COR-L47 (cell line): ENCODE data around the gene AVPI1.
A peak's percentile ranks its signal among the peaks of the same experiment; 100 is the strongest.
"Not testable (repeated sequence)": the region's sequence is repeated elsewhere in the genome, so short reads cannot be mapped to it uniquely, and the experiment has no call there.

ENCODE experiments used
- DNase-seq: peaks from one replicate; lab custom pipeline; 2025; lab: John Stamatoyannopoulos, UW

AVPI1 gene

DNA sequence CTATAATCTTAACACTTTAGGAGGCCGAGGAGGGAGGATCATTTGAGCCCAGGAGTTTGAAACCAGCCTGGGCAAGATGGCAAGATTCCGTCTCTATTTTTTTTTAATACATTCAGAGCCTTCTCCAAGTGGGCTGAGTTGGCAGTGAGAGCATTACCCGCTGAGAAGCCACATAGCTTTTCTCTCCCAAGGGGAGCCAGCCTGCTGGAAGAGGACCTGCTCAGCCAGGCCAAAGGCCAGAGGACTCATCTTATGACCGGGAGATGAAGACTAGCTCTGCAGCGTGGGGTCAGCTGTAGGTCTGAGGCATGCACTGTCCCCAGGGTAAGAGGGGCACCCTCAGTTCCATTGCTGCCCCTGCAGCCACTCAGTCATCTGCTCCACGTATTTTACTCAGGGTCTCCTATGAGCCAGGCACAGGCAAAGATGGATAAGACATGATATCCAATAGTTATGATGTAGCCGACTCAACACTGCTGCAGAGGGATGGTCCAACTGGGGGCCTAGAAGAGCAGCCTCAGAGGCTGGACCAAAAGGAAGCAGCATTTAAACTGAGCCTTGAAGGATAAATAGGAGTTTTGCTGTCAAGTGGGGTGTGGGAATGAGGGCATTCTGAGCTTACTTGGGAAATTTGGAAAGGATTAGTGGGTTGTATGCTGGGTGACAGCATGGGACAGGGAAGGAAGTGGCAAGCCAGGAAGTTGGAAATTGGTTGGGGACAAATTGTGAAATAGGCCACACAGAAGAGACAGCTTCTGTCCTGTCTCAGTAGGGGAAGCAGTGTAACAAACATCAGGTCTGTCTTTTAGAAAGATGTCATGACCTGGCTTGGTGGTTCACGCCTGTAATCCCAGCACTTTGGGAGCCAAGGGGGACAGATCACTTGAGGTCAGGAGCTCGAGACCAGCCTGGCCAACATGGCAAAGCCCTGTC is 24.9 kb upstream of the AVPI1 start:
- DNase-seq = no peak

DNA sequence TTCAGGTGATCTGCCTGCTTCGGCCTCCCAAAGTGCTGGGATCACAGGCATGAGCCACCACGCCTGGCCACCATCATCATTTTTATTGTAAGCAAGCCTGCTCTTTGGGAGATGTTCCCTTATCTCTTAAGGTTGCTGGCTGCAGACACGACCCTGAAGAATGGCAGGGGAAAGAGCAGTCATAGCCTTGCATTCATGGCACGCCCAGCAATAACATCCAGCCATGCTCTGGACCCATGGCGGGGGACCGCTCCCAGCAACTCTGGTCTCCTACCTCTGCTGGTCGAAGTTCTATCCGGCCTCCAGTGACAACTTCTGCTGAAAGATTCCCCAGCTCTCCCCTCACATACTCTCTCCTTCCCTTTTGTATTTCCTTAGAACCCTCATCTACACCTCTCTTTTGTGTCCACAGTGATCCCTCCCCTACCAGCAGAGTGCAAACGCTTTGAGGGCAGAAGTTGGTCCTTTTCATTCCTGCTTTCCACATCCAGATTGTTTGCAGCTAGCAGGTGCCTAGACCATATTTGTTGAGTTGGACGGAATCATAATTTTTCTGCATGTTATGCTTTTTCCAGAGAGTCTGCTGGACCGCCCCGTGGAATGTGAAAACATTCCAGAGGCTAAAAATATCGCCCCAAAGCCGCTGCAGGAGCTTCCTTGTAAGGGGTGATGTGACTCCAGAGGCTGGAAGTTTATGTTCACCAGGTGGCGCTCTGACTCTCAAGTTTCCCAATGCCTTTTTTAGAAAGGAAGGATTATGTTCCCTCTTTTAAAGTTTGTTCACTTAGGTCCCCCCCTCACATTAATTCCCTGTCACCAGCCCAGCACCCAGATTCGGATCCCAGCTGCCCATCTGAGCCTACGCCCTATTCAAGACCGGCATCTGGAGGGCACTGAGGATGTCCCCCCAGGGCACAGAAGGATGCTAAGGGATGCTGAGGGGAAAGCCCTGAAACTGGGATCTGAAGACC is 22.2 kb upstream of the AVPI1 start:
- DNase-seq = no peak

DNA sequence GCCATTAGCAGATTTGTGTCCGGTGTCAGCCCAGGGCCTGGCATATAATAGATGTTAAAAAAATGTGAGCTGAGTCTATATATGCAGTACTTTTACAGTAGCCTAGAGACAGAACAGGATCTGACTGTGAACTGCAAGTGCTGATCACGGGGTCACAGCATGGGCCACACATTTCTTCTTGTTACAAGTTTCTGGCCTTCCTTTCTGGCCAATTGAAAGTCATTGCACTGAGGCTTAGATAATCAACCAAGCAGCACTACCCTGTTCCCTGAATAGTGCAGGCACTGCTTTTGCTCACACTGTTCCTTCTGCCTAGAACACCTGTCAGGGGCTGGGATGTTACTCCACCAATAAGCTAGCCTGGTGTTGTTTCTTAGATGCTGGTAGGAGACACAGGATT is 21.1 kb upstream of the AVPI1 start:
- no peak for DNase-seq

DNA sequence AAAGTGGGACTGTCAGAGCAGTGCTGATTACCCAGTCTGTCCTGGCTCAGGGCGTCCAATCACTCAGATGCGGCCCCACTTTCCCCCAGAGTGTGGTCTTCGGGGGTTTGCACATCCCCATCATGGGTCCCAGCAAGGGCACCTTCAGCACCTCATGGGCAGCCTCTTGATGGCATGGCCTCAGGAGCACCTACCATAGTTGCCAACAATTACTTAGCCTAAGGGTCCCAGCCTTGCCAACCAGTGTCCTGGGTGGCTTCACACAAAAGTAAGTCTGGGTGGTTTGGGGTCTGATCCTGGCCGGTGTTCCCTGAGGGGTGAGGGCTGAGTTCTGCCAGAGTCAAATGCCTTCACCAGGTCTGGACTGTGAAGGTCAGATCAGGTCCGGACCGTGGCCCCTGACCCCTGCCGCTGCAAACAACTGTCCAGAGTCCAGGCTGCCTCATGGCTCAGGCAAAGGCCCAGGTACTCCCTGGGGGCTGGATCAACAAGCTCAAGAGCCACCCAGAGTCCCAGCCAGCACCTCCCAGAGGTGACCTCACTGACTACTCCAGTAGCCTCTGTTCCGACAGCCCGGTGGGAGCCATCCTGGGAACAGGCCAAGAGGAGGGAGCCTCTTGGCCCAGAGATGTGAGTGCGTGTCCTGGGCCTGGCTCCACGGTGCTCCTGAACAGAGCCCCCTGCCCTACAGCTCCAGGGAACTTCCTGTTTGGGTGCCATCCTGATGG is 20.3 kb upstream of the AVPI1 start:
- no peak for DNase-seq

DNA sequence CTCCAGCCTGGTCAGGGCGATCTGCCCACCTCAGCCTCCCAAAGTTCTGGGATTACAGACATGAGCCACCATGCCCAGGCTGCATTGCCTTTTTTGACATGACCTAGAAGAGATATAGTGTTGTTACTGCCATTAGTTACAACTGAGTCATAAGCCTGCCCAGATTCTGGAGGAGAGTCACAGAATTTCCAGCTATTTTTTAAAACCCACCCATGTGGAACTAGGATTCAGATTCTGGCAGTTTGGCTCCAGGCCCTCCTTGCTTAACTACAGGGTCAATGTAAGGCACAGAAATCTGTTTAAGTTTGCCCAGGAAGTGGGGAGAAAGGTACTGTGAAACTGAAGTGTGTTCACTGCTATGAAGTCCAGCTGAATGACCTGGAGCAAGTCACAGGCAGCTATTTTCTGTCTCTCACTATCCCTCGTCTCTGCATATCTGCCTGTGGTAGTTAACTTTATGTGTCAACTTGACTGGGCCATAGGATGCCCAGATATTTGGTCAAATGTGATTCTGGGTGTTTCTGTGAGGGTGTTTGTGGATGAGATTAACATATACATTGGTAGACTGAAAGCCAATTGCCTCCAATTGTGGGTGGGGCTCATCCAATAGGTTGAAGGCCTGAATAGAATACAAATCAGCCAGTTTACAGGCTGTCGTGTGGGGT is 18.1 kb upstream of the AVPI1 start:
- DNase-seq = no peak

DNA sequence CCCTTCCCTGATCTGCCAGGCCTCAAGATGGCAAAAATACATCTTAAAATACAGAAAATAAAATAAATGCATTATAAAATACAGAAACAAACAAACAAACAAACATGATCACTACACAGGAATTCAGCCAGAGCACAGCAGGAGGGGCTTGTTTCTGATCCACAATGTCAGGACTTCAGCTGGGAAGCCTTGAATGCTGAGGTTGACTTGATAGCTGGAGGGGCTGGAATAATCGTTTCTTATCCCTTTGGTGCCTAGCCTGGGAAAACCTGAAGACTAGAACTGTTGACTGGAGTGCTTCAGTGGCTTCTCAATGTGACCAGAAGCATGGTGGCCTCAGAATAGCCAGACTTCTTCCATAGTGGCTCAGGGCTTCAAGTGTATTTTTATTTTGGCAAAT is 17.3 kb upstream of the AVPI1 start:
- no peak for DNase-seq

DNA sequence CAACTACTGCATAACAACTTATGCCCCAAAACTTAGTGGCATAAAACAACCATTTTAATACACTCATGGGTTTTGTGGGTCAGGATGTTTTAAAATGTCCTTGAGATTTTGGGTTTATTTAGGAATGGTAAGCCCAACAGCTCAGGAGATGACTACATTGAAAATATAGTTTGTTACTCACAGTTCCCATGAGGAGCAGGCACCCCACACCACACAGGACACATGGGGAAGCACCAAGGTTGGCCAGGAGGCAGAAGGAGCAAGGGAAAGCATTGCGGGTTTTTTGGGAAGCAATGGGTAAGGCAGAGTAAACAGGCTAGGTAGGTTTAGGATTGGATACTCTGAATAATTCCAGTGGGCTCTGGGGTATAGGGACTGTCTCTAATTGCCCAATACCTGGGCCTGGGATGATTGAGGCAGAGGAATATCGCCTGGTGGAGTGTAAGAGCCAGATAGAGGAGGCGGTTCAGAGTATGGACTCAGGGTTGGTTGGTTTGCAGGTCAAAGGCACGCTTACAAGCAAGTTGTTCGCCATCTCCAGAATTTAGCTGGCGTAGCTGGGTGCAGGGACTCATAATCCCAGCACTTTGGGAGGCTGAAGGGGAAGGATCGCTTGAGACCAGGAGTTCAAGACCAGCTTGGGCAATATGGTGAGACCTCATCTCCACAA is 16.5 kb upstream of the AVPI1 start:
- DNase-seq = no peak

DNA sequence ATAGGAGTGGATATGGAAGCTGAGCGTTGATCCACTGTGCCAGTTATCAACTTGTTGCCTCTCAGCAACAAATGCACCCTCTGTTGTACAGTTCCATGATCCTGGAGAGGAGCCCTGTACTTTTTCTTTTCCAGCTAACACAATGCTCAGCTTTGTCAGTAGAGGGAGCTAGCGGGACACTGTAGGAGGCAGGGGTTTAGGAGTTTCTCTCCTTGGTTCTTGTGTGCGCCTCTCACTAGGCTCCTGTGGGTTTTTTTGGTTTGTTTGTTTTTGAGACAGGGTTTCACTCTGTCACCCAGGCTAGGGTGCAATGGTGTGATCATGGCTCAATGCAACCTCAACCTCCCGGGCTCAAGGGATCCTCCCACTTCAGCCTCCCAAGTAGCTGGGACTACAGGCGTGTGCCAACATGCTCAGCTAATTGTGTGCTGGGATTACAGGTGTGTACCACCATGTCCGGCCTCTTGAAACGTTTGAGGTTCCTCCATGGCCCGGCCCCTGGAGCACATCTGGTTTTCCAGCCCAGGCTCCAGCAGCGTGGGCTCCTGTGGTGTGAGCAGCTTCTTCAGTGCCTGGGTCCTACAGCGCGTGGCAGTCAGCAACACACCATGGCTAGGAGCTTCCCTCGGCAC is 14.5 kb upstream of the AVPI1 start:
- DNase-seq = peak; percentile 34

DNA sequence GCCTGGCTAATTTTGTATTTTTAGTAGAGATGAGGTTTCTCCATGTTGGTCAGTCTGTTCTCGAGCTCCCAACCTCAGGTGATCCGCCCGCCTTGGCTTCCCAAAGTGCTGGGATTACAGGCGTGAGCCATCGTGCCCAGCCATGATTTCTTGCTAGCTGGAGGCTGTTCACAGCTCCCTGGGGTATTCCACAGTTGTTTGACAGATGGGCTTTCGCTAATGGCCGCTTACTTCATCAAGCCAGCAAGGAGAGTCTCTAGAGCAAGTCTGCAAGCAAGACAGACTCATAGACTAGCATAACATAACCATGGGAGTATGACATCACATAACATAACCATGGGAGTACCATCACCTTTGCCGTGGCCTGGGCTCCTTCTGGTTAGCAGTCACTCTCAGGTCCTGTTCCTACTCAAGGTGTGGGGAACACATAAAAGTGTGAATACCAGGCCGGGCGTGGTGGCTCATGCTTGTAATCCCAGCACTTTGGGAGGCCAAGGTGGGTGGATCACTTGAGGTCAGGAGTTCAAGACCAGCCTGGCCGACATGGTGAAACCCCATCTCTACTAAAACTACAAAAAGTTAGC is 11.1 kb upstream of the AVPI1 start:
- not testable (repeated sequence) for DNase-seq

DNA sequence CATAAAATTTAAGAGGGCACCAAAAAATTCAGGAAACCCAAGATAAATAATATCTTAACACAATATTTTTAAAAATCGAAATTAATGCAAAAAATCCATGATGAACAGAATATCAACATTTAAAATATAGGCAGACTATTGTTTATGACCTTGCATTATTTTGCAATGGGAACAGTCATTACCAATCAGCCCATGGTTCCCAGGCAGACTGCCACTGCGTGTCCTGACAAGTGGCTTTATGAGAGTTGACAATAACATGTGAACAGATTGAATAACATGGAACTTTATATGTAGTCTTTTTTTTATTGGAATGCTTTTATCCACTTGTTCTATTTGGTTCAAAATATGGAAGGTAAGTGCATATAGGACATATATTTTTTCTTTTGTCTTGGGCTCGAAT is 3.1 kb upstream of the AVPI1 start:
- no peak for DNase-seq

DNA sequence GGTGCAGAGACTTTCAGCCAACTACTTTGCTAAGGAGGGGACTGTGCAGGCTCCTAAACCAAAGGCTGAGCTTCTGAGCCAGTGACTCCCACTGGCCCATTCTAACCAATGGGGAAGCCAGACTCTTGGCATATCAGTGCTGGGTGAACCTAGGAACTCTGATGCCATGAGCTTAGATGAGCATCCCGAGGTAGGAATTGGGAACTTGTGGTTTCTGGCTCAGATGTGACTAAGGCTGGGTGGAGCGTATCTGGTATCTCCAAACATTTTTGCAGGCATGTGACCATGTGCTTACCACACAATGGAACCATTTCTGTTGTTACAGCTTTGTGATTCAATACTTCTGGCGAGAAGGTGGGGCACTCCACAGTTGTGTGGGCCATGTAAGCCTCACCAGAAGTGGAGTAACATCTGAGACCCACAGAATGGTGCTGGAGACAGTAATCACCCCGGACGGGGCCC is 2.5 kb upstream of the AVPI1 start:
- no peak for DNase-seq

DNA sequence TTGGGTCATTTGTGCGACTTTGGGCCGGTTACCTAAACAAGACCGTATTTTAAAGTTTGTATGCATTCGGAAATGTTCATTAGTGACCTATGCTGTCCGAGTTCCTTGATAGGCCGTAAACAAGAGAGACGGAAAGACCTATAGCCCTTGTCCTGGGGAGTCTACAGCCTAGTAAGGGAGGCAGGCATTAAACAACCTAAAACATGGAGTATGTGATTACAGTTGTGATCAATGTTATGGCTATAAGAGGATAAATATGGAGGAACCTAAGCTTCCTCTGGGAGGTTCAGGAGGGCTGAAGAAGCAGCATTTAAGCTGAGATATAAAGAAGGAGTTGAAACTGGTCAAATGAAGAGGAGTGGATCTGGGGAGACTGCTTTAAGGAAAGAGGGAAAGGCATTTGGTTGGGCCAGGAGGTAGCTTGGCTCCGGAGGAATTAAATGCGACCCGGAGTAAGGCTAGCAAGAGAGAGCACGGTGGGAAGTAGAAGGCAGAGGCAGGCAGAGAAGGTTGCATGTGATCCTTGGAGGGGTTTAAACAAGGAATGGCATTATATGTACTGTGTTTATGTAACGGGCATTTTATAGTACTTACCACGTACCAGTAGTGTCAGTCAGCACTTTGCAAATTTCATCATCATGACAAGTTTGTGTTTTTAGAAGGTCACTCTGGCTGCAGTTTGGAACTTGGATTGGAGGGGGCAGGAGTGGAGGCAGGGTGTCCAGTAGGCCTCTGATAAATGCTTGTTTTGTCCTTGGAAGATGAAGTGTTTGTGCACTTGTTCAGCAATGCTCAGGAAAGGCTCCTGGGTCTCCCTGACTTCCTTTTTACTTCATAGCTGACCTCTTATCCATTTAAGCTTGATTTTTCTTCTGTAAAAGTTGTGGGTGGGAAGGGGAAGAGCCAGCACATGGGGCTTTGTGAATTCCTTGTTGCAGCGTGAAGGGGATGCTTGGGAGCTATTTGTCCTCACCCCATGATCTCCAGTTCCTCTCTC is 1.0 kb upstream of the AVPI1 start:
- no peak for DNase-seq

DNA sequence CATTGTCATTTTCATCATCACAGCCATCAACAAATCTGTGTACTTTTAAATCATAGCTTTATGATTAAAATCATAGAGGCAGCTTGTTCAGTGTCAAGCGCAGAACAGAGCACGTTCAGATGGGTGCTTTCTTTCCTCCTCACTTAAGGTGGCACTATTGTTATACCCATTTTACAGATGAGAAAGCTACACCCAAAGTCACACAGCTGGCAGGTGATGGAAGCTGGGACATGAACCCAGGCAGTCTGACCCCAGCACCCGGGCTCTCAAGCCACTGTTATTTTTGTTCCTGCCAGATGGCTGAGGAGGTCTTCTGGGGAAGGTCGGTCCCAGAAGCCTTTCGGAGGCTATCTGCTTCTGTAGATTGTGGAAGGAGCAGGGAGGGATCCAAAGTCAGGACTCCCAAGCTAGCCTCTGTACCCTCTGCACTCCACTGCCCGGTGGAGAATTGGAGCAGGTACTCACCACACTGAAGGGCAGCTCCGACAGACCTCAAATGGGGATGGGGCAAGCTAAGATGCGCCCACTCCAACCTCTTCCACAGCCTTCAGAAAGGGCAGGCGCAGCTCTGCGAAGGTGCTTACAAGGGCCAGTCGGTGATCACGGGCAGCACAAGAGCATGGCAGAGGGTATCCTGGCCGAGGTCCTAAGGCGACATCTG is 610 bp downstream of the AVPI1 start:
- DNase-seq = no peak

DNA sequence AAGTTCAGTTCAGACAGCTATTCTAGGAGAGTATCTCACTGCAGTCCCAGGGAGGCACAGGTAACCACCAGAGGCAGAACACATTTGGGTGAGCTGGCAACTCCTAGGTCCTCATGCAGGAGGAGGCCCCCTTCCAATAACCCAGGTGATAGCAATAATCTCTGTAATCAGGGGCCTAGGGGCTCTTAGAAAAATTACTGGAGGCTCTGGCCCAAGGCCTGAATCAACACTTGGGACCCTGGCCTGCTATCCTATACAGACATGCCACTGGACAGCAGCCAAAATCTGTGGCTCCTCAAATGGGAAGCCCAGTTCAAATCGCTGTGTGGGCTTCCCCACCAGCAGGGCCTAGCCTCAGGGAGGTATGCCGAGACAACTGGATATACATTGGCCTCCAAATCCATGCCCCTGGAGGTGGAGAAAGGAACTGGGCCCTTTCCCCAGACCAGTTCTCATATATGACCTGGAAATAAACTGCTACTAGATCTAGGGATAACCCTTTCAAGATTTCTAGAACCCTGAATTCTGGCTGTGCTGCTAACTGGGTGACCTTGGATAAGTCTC is 1.6 kb downstream of the AVPI1 start:
- DNase-seq = no peak

DNA sequence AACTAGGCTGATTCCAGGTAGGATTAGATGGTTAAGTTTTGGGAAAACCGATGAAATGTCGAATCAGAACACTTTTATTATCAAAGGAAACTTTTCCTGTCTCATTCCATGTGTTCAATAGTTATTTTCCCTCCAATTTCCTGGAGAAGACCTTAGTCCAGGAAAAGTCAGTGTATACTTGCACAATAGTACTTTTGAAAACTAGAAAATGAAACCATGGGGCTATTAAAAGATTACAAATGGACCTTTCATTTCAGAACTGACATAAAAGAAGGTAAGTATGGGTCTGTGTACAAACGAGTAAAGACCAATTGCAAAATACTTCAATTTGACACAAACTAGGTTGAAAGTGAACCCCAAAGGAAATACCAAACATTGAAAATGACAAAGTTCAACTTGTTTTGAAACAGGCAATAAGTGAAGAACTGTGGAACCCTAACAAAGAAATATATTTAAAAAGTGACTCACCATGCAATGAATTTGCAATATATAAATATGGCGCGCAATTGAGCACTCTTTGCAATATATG is 2.1 kb downstream of the AVPI1 start:
- no peak for DNase-seq

DNA sequence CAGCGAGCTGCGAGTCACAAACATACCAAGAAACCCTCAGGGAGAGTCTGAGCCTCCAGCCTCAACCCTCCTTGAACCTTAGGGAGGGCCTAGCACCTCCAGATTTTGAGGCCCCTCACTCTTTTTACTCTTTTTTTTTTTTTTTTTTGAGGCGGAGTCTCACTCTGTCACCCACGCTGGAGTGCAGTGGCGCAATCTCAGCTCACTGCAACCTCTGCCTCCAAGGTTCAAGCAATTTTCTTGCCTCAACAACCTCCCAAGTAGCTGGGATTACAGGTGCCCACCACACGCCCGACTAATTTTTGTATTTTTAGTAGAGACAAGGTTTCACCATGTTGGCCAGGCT is 2.7 kb downstream of the AVPI1 start:
- DNase-seq = not testable (repeated sequence)

DNA sequence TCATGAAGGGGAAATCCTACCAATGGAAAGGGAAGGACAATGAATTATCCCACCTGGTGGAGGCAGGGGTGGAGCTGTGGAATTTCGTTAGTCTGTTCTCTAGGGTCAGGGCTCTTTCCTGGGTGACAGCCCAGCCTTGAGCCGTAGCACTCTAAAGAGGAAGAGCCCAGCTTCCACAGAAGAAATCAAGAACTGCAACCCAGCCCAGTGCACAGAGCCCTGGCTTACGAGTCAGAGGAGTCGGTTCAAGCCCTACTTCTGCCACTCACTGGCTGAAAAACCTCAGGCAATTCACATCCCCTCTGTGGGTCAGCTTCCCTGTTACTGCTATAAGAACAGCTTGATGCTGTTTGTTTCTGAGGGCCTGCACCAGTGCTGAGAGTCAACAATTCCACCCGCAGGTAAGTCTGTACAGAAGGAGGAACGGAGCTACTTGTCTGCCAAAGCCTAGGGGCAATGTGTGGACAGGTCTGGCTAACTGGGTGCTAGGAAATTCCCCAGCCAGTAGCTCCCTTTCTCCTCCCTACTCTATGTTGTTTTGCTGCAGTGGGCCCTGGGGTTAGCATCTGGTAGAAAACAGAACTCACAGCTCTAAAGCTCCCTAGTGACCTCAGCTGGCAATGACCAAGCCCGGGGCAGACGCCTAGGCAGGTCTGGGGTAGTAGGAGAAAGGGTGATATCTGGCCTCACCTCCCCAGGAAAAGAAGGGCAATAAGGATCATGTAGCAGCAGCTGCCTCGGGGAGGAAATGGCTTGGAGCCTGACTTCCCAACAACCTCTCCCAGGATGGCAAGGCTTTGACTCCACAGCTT is 3.3 kb downstream of the AVPI1 start:
- no peak for DNase-seq
